BJ (cell line): ENCODE data around the gene KIF5A. TPM values are rescaled to one million over a fixed set of nuclear protein-coding genes. Genes with fewer than 3 reads are reported as not detected.

Source experiments
- CTCF ChIA-PET: fragments of 350-600 bp; formaldehyde crosslinking; extraction: SDS; loops from one replicate; lab custom pipeline; 2021; ENCODE audit warnings: antibody characterized with exemption, inconsistent platforms; lab: Yijun Ruan, JAX
- POLR2A ChIA-PET: fragments of 300-600 bp; sonication (Branson Sonifier 250); formaldehyde crosslinking; extraction: SDS; loops from one replicate; lab custom pipeline; 2021; ENCODE audit warnings: antibody characterized with exemption; lab: Charles Lee
- DNase-seq: peaks from one replicate; pipeline ENCODE4 v3.0.0-alpha.2; 2011; ENCODE audit warnings: low read depth
- H3K27me3 ChIP-seq: 2 replicates; pipeline ENCODE4 v1.6.0; 2011; ENCODE audit warnings: low read length; ENCODE audit not compliant: control insufficient read depth, insufficient read depth
- H3K36me3 ChIP-seq: 2 replicates; pipeline ENCODE4 v1.5.1; 2011; ENCODE audit warnings: low read length; ENCODE audit not compliant: control insufficient read depth, insufficient read depth
- H3K4me3 ChIP-seq: 2 replicates; pipeline ENCODE4 v1.5.1; 2011; ENCODE audit warnings: low read depth, mild to moderate bottlenecking, control low read depth, low read length
- CTCF ChIP-seq: IDR thresholded peaks from 2 replicates; pipeline ENCODE4 v1.5.1; 2011; ENCODE audit warnings: low read depth, mild to moderate bottlenecking, control low read depth, inconsistent platforms, low read length, moderate library complexity; ENCODE audit not compliant: insufficient read depth
- polyA plus RNA-seq: library from polyadenylated mRNA; depleted of rRNA; stranded (reverse); fragments of >200 nt; gene quantifications from 2 replicates; pipeline ENCODE4 v1.2.3, GENCODE V29; 2011

Gene KIF5A
- polyA plus RNA-seq, 1 experiment, result 0.64 TPM

GRCh38 chr12:57533108-57533507 lies 16.7 kb upstream of the KIF5A start:
- ChIA-PET CTCF (no interaction called here), POLR2A (no interaction called here)
- peaks cover 40% of the 10 kb centered on the region for H3K36me3 ChIP-seq
- DNase-seq, result no peak
- no peaks in the 10 kb centered on the region for H3K27me3 ChIP-seq
- no peak overlapping the region for H3K4me3 ChIP-seq
- no peak for TF ChIP-seq CTCF

- POLR2A ChIA-PET, result interaction anchor here (0.6 kb wide), 1 partner anchor 12 kb away, joined by 3 read pairs; no protein-coding TSS in a partner anchor
- no peak for TF ChIP-seq CTCF
- Histone ChIP-seq H3K4me3 (no peak overlapping the region), H3K36me3 (peaks cover 37% of the 10 kb centered on the region), H3K27me3 (no peaks in the 10 kb centered on the region)
- no peak for DNase-seq
- CTCF ChIA-PET, result no interaction called here
Observed at GRCh38 chr12:57534250-57534649, 15.6 kb upstream of the KIF5A start.

- DNase-seq, result no peak
- no peaks in the 10 kb centered on the region for H3K27me3 ChIP-seq
- TF ChIP-seq CTCF, result no peak
- no peak overlapping the region for H3K4me3 ChIP-seq
- H3K36me3 ChIP-seq, result peaks cover 33% of the 10 kb centered on the region
- POLR2A ChIA-PET, result interaction anchor here (0.5 kb wide), 1 partner anchor 12 kb away, joined by 3 read pairs; no protein-coding TSS in a partner anchor
- CTCF ChIA-PET, result no interaction called here
Observed at GRCh38 chr12:57534991-57535543, 14.8 kb upstream of the KIF5A start.

GRCh38 chr12:57535764-57536596 lies 13.9 kb upstream of the KIF5A start:
- DNase-seq, result no peak

More at GRCh38 chr12:57535764-57536596, 13.9 kb upstream of the KIF5A start:
- POLR2A ChIA-PET, result no interaction called here
- TF ChIP-seq CTCF, result no peak
- CTCF ChIA-PET, result interaction anchor here (1.3 kb wide), 1 partner anchor 10 kb away, joined by 3 read pairs; no protein-coding TSS in a partner anchor
- Histone ChIP-seq H3K27me3 (no peaks in the 10 kb centered on the region), H3K4me3 (no peak overlapping the region), H3K36me3 (peaks cover 30% of the 10 kb centered on the region)
